HCT116 (cell line): ENCODE data around the gene DYNLL2. TPM values are rescaled to one million over a fixed set of nuclear protein-coding genes. Genes with fewer than 3 reads are reported as not detected.

Experiments used
- ATAC-seq: fragments of 200-7000 bp; cut with Tn5 transposase; 2 replicates; pipeline ENCODE4 v1.9.1; 2020; ENCODE audit warnings: mild to moderate bottlenecking, moderate library complexity
- BruUV-seq: library from RNA; stranded (reverse); fragments of 400-500 nt; replicated peaks from 2 replicates; lab custom pipeline; 2021; lab: Mats Ljungman, UMichigan
- CTCF ChIA-PET: fragments of 300-600 bp; sonication (Branson Sonifier 250); formaldehyde crosslinking; loops from one replicate; lab custom pipeline; 2021; ENCODE audit warnings: antibody characterized with exemption; lab: Charles Lee
- POLR2A ChIA-PET: fragments of 300-600, 350-600 bp; sonication (Branson Sonifier 250); formaldehyde crosslinking; loops from one replicate; lab custom pipeline; 2021; ENCODE audit warnings: antibody characterized with exemption; lab: Charles Lee
- RAD21 ChIA-PET, 2 experiments: fragments of 300-600 bp; sonication (Branson Sonifier 250); formaldehyde crosslinking; loops; one replicate each; lab custom pipeline; 2023; ENCODE audit warnings: low total read pairs in 2 of 2; ENCODE audit not compliant: uncharacterized antibody in 2 of 2, unreplicated experiment in 2 of 2, low non-redundant PET in 1 of 2; lab: Charles Lee
- DNase-seq: peaks from one replicate; pipeline ENCODE4 v3.0.0-alpha.2; 2010; ENCODE audit warnings: low read depth, low spot score
- H2AFZ ChIP-seq: fragments of 200-600 bp; shearing (Covaris generic), sonication (generic); 2 replicates; pipeline ENCODE4 v1.6.1; 2017; ENCODE audit warnings: low read depth, mixed run types, mixed read lengths, antibody characterized with exemption, low read length; ENCODE audit not compliant: poor library complexity, severe bottlenecking
- H3K27ac ChIP-seq: 2 replicates; pipeline ENCODE4 v1.5.1; 2012; ENCODE audit warnings: low read depth, low read length
- H3K27me3 ChIP-seq: fragments of 200-600 bp; sonication (generic); 2 replicates; pipeline ENCODE4 v1.6.1; 2016; ENCODE audit warnings: mixed run types, low read length, mixed read lengths; ENCODE audit not compliant: insufficient read depth
- H3K36me3 ChIP-seq, 2 experiments: fragments of 200-500 bp in 1 of 2; fragments of 200-600 bp in 1 of 2; sonication (Bioruptor generic) in 1 of 2; sonication (generic) in 1 of 2; 2 replicates each; pipeline versions ENCODE4 v1.5.1 to v1.6.1; 2014 to 2016; ENCODE audit warnings: low read length in 2 of 2, inconsistent platforms in 1 of 2, mixed read lengths in 1 of 2, mixed run types in 1 of 2; ENCODE audit not compliant: insufficient read depth in 2 of 2, control insufficient read depth in 1 of 2
- H3K4me1 ChIP-seq, 2 experiments: fragments of 200-600 bp in 1 of 2; sonication (generic) in 1 of 2; 2 replicates each; pipeline versions ENCODE4 v1.5.1 to v1.6.1; 2012 to 2017; ENCODE audit warnings: low read length in 2 of 2, inconsistent platforms in 1 of 2, mild to moderate bottlenecking in 1 of 2, mixed read lengths in 1 of 2, mixed run types in 1 of 2, moderate library complexity in 1 of 2; ENCODE audit not compliant: insufficient read depth in 2 of 2, control insufficient read depth in 1 of 2
- H3K4me2 ChIP-seq: fragments of 200-600 bp; sonication (generic); 2 replicates; pipeline ENCODE4 v1.6.1; 2017; ENCODE audit warnings: mixed run types, low read length, mixed read lengths
- H3K4me3 ChIP-seq, 2 experiments: fragments of 200-600 bp in 1 of 2; sonication (generic) in 1 of 2; replicated peaks in 1 of 2; 2 replicates each; pipeline ENCODE4 v1.5.1; 2011 to 2016; ENCODE audit warnings: low read length in 2 of 2, control low read depth in 1 of 2, low read depth in 1 of 2, mild to moderate bottlenecking in 1 of 2, mixed read lengths in 1 of 2, mixed run types in 1 of 2
- H3K79me2 ChIP-seq: fragments of 200-600 bp; sonication (generic); 2 replicates; pipeline ENCODE4 v1.6.1; 2017; ENCODE audit warnings: mild to moderate bottlenecking, mixed run types, low read length, moderate library complexity, mixed read lengths; ENCODE audit not compliant: insufficient read depth
- H3K9ac ChIP-seq: fragments of 200-600 bp; sonication (generic); 2 replicates; pipeline ENCODE4 v1.6.1; 2016; ENCODE audit warnings: low read length, mixed read lengths
- H3K9me2 ChIP-seq: fragments of 200-600 bp; sonication (generic), shearing (Covaris generic); 2 replicates; pipeline ENCODE4 v1.6.1; 2017; ENCODE audit warnings: mixed run types, mild to moderate bottlenecking, moderate library complexity; ENCODE audit not compliant: insufficient read depth
- H3K9me3 ChIP-seq, 2 experiments: fragments of 200-500 bp in 1 of 2; fragments of 200-600 bp in 1 of 2; sonication (Bioruptor generic) in 1 of 2; sonication (generic) in 1 of 2; 2 replicates each; pipeline ENCODE4 v1.6.1; 2014 to 2017; ENCODE audit warnings: low read length in 2 of 2, mixed read lengths in 2 of 2, inconsistent platforms in 1 of 2, low read depth in 1 of 2, mild to moderate bottlenecking in 1 of 2, mixed run types in 1 of 2, moderate library complexity in 1 of 2; ENCODE audit not compliant: control insufficient read depth in 1 of 2, insufficient read depth in 1 of 2
- H4K20me1 ChIP-seq: fragments of 200-600 bp; sonication (generic), shearing (Covaris generic); 2 replicates; pipeline ENCODE4 v1.6.1; 2017; ENCODE audit warnings: mixed run types, mild to moderate bottlenecking, moderate library complexity; ENCODE audit not compliant: insufficient read depth
- ATF3 ChIP-seq: IDR thresholded peaks from 2 replicates; pipeline ENCODE4 v1.6.1; 2012
- EGR1 ChIP-seq: IDR thresholded peaks from 2 replicates; pipeline ENCODE4 v1.6.1; 2012; ENCODE audit warnings: low read depth
- EZH2 ChIP-seq: fragments of 200-600 bp; sonication (generic); IDR thresholded peaks from 2 replicates; pipeline ENCODE4 v1.6.1; 2017; ENCODE audit warnings: antibody characterized with exemption, mixed run types
- POLR2AphosphoS5 ChIP-seq: IDR thresholded peaks from 2 replicates; pipeline ENCODE4 v1.6.1; 2011; ENCODE audit warnings: mild to moderate bottlenecking, low read depth, low read length, moderate library complexity
- SIN3A ChIP-seq: IDR thresholded peaks from 2 replicates; pipeline ENCODE4 v1.6.1; 2012; ENCODE audit warnings: low read depth
- TCF7L2 ChIP-seq: IDR thresholded peaks from 2 replicates; pipeline ENCODE4 v1.7.0; 2011; ENCODE audit warnings: borderline replicate concordance, inconsistent platforms; ENCODE audit not compliant: insufficient read depth, insufficient read length; ENCODE audit errors: extremely low read depth
- ZFX ChIP-seq: fragments of 450-650 bp; IDR thresholded peaks from 2 replicates; pipeline ENCODE4 v1.6.1; 2017
- intact Hi-C: fragments of 100-400 bp; cut with micrococcal nuclease; formaldehyde crosslinking; loops from 2 replicates; pipeline ENCODE4 v1.10.0; 2022
- total RNA-seq: library from RNA; stranded (reverse); gene quantifications from one replicate; pipeline ENCODE4 v1.2.1, GENCODE V29; 2021; ENCODE audit not compliant: unreplicated experiment
- TF ChIP-seq, protein P1 (sequence below), 3 experiments: fragments of 200-600 bp in 1 of 3; sonication (generic) in 1 of 3; IDR thresholded peaks in 2 of 3; conservative IDR thresholded peaks in 1 of 3; 2 replicates each; pipeline ENCODE4 v1.5.1; 2012 to 2017; ENCODE audit warnings: low read depth in 2 of 3, low read length in 2 of 3, antibody characterized with exemption in 1 of 3, borderline replicate concordance in 1 of 3, control low read depth in 1 of 3, mild to moderate bottlenecking in 1 of 3, mixed read lengths in 1 of 3, mixed run types in 1 of 3, moderate library complexity in 1 of 3; ENCODE audit not compliant: insufficient read depth in 1 of 3

DYNLL2 gene
- total RNA-seq, 1 experiment from 2014 or later = 54.9 TPM

- no TSS peak for BruUV-seq
- peak; percentile 57 for ATAC-seq
- peaks cover 33 to 39% of the 10 kb centered on the region in 2 experiments for H3K36me3 ChIP-seq
- H3K9me2 ChIP-seq = no peaks in the 10 kb centered on the region
- DNase-seq = no peak
- RAD21 ChIA-PET = interaction anchor here in 1 of 2 experiments (1.2 kb wide), 1 partner anchor 223 kb away, joined by 8 read pairs; no protein-coding TSS in a partner anchor
- peaks cover 44% of the 10 kb centered on the region; the same call in 1 of the 2 replicates for H4K20me1 ChIP-seq
- peak overlapping the region; percentile 85 to 87 for H3K4me3 ChIP-seq
- H3K27ac ChIP-seq = peak overlapping the region; percentile 78
- H3K9me3 ChIP-seq = no peaks in the 10 kb centered on the region
- H3K4me2 ChIP-seq = peak overlapping the region; percentile 96
- no peak overlapping the region for H2AFZ ChIP-seq
- peak overlapping the region; percentile 87 for H3K9ac ChIP-seq
- H3K27me3 ChIP-seq = no peaks in the 10 kb centered on the region
- TF ChIP-seq EGR1 (0 out of 2 replicates have a peak, but pooled peaks have one; percentile 12), SIN3A (0 out of 2 replicates have a peak, but pooled peaks have one; percentile 57), POLR2AphosphoS5 (peak; percentile 7; the same call in 1 of the 2 replicates), ATF3 (no peak), TCF7L2 (peak; percentile 17), ZFX (peak; percentile 94), EZH2 (no peak)
- TF ChIP-seq, protein P1, sequence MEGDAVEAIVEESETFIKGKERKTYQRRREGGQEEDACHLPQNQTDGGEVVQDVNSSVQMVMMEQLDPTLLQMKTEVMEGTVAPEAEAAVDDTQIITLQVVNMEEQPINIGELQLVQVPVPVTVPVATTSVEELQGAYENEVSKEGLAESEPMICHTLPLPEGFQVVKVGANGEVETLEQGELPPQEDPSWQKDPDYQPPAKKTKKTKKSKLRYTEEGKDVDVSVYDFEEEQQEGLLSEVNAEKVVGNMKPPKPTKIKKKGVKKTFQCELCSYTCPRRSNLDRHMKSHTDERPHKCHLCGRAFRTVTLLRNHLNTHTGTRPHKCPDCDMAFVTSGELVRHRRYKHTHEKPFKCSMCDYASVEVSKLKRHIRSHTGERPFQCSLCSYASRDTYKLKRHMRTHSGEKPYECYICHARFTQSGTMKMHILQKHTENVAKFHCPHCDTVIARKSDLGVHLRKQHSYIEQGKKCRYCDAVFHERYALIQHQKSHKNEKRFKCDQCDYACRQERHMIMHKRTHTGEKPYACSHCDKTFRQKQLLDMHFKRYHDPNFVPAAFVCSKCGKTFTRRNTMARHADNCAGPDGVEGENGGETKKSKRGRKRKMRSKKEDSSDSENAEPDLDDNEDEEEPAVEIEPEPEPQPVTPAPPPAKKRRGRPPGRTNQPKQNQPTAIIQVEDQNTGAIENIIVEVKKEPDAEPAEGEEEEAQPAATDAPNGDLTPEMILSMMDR (IDR thresholded peaks at IDR 0.05 in 2 of 3, conservative IDR thresholded peaks at IDR 0.05 in 1 of 3; ENCODE audit: borderline replicate concordance in 1 of 3, insufficient read depth in 1 of 3, low read depth in 2 of 3, low read length in 2 of 3) = no peak
- TF ChIP-seq, all 23 proteins: peak for 5
- H3K4me1 ChIP-seq = peaks cover 11 to 19% of the 10 kb centered on the region in 2 experiments
- peaks cover 54% of the 10 kb centered on the region for H3K79me2 ChIP-seq
- intact Hi-C loops = loop anchor here (1.0 to 5.0 kb wide), 2 partner anchors 61 to 76 kb away; partner anchors contain the start of gene SRSF1
- ChIA-PET CTCF (interaction anchor here (1.0 to 1.6 kb wide), 3 partner anchors 84 to 251 kb away, joined by 3 to 7 read pairs (median 4); no protein-coding TSS in a partner anchor), POLR2A (interaction anchor here (0.6 to 1.7 kb wide), 28 partner anchors 12 to 976 kb away, joined by 3 to 28 read pairs (median 4); partner anchors contain the start of genes MRPS23 and SRSF1)
These were observed 485 bp downstream of the DYNLL2 start for GRCh38 chr17:58083491-58084316.
